ENCODE measurements around the gene PTTG1IP2.

The PTTG1IP2 gene

DNA sequence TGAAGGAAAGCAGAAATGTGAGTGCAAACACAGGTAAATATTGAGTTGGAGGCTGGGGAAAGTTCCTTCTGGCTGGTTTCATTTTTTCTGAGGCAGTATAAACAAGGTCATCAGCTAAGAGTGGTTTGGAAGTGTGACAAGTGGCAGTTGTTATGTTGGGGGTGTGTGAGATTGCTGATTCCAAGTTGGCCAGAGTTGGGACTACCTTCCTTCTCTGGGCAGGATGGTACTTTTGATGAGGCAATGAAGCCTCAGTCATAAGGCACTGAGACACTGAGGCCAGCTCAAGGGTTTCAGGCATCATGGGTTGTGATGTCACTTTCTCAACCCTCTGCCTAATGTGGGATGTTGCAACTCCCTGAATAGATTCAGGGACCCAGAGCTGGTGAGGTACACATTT lies 8.2 kb upstream of the PTTG1IP2 start:
- TF ChIP-seq, protein P1, sequence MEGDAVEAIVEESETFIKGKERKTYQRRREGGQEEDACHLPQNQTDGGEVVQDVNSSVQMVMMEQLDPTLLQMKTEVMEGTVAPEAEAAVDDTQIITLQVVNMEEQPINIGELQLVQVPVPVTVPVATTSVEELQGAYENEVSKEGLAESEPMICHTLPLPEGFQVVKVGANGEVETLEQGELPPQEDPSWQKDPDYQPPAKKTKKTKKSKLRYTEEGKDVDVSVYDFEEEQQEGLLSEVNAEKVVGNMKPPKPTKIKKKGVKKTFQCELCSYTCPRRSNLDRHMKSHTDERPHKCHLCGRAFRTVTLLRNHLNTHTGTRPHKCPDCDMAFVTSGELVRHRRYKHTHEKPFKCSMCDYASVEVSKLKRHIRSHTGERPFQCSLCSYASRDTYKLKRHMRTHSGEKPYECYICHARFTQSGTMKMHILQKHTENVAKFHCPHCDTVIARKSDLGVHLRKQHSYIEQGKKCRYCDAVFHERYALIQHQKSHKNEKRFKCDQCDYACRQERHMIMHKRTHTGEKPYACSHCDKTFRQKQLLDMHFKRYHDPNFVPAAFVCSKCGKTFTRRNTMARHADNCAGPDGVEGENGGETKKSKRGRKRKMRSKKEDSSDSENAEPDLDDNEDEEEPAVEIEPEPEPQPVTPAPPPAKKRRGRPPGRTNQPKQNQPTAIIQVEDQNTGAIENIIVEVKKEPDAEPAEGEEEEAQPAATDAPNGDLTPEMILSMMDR (IDR thresholded peaks at IDR 0.05), result no peak

DNA sequence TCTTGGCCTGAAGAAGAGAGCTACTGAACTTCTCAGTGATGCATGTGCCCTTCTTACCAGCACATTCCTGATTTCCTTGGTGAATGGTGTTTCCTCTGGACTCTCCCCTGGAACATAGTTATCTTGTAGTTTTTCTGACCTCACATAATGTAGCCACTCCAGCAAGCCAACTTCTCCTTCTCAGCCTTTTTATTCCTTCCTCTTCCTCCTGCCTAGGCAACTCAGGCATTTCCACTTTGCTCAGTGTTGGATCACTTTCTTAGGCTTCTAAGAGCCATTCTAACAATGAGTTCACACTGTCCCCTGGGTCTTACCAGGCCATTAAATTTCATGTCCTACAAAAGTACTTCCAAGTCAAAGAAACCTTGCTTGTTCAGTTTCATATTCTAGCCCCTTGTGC lies 3.6 kb upstream of the PTTG1IP2 start:
- TF ChIP-seq, protein P1 (IDR thresholded peaks at IDR 0.05), result no peak

DNA sequence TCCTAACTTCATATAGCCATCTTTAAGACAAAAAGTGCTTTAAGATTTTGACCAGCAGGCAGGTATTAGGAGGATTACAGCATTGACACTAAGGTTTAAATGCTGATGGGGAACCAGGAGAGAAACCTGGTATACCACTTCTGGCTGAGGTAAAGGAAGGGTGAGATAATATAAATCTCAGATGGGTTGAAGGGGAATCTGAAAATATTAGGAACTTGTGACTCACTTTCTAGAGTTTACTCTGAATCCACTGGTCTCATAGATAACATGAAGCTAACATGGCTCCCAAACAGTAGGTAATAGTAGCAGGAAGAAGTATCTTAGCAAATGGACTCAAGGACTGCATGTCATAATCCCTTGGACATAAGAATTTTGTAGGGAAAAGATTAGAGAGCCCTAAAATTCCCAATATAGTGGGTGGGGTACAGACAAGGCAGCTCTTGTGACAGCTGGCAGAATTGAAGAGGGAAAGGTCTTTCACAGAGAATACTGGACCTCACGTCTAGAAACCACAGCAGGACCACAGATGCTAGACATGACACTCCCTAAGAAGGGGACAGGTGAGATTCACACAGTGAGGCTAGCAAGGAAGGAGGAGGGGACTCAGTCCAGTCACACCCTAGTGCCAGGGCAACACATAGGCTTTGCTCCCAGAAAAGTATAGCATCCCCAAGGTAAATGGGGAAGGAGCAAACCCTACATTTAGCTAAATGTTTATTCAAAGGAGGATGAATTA lies 3.5 kb downstream of the PTTG1IP2 start:
- TF ChIP-seq, protein P1 (IDR thresholded peaks at IDR 0.05), result no peak

DNA sequence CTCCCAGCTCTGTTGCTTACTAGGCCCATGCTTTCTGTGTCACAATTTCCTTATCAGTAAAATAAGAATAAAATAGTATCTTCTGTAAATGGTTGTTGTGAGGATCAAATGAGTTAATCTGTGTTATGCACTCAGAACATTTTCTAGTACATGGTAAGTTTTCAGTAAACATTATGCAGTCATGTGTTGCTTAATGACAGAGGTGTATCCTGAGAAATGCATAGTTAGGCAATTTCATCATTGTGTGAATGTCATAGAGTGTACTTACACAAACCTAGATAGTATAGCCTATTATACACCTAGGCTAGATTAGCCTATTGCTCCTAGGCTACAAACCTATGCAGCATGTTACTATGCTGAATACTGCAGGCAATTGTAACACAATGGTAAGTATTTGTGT lies 4.4 kb downstream of the PTTG1IP2 start:
- TF ChIP-seq, protein P1 (IDR thresholded peaks at IDR 0.05), result no peak

DNA sequence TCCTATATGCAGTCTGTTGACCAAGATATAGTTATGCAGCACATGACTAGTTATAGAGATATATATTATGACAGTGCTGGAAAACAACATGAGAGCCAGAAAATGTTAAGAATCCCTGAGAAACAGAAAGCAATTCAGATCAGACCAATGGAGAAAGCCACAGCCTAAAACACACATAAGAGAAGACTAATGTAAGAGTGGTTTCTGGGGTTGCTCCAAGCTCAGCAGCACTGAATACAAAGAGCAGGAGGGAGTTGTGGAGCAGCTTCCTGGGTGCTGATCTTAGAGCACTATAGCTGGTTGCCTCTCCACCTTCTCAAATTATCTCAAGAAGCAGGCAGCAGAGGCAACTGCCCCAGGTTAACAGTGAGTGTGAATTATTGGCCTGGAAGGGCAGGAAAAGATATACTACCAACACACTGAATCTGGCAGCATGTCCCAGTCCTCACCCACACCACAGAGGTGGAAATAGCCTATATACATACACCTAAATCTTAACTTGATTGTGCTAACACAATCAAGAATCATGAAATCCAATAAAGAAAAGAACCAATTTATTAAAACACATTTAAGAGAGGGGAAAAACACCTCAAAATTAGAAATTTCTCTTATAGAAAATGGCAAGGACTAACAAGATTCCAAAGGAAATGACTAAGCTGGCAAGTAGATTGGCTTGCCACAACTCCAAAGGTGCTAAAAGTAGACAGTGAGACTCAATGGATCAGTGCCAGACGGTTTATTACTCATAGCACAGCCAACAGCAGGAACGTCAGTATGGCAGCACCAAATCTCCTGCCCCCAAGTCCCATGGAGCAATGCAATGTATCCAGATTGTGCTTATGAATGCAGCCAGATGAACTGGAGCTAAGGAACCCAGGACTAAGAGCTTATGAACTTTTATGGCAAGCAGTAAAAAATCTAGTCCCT lies 5.1 kb downstream of the PTTG1IP2 start:
- TF ChIP-seq, protein P1 (IDR thresholded peaks at IDR 0.05), result no peak

DNA sequence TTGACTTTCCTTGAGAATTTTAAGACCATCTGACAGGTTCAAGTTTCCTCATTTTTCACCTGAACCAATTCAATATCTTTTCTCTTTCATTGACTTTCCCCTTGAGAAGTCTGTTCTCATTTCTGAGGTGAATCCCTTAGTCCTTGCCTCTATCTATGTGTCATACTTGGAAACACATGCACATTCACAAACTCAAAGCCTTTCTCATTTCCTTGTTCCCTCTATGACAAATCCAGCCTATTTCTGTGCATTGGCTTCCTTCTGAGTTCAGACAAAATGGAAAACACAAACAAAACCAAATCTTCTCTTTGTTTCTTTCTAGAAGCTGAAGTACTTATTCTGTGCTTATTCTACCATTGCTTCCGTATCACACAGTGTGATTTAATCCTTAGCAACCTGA lies 13.8 kb downstream of the PTTG1IP2 start:
- TF ChIP-seq, protein P1 (IDR thresholded peaks at IDR 0.05), result no peak

DNA sequence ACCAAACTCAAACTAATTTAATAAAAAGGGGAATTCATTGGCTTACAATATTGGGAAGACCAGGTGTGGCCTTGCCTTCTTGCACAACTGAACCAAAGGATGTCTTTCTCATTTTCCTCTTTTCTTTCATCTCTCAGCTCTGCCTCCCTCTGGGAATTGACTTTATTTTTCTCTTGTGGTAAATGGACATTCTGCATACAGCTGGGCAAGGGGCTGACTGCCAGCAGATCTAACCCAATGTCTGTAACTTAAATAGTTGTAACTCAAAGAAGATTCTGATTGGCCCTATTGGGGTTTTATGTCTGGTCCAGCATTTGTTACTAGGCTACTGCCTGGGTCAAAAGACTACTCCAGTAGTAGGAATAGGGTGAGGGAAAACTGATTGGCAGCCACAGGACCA lies 15.3 kb downstream of the PTTG1IP2 start:
- TF ChIP-seq, protein P1 (IDR thresholded peaks at IDR 0.05), result no peak

All from LNCAP (cell line).